MG63 (cell line): ENCODE data around the gene PRKACG. TPM values are rescaled to one million over a fixed set of nuclear protein-coding genes. Genes with fewer than 3 reads are reported as not detected.
A peak's percentile ranks its signal among the peaks of the same experiment; 100 is the strongest.
"Not testable (repeated sequence)": the region's sequence is repeated elsewhere in the genome, so short reads cannot be mapped to it uniquely, and the experiment has no call there.

Experiments
- DNase-seq: peaks from one replicate; pipeline ENCODE4 v3.0.0-alpha.2; 2020
- H3K27me3 ChIP-seq: fragments of 250-450 bp; sonication (Bioruptor Pico); 2 replicates; pipeline ENCODE4 v1.5.1; 2020; ENCODE audit warnings: mild to moderate bottlenecking, moderate library complexity
- H3K36me3 ChIP-seq: fragments of 250-450 bp; sonication (Bioruptor Pico); 2 replicates; pipeline ENCODE4 v1.5.1; 2020; ENCODE audit warnings: mild to moderate bottlenecking, moderate library complexity
- H3K4me3 ChIP-seq: fragments of 250-450 bp; sonication (Bioruptor Pico); 2 replicates; pipeline ENCODE4 v1.5.1; 2020; ENCODE audit warnings: mild to moderate bottlenecking, moderate library complexity
- H3K9me3 ChIP-seq: fragments of 250-450 bp; sonication (Bioruptor Pico); 2 replicates; pipeline ENCODE4 v1.5.1; 2020; ENCODE audit warnings: mild to moderate bottlenecking, moderate library complexity
- total RNA-seq: library from RNA; depleted of rRNA; stranded (reverse); fragments of >200 nt; shearing (Covaris generic); gene quantifications from 2 replicates; pipeline ENCODE4 v1.2.3, GENCODE V29; 2014; ENCODE audit warnings: low replicate concordance; rRNA removed

The PRKACG gene
- total RNA-seq, result not detected in 2 replicates

DNA sequence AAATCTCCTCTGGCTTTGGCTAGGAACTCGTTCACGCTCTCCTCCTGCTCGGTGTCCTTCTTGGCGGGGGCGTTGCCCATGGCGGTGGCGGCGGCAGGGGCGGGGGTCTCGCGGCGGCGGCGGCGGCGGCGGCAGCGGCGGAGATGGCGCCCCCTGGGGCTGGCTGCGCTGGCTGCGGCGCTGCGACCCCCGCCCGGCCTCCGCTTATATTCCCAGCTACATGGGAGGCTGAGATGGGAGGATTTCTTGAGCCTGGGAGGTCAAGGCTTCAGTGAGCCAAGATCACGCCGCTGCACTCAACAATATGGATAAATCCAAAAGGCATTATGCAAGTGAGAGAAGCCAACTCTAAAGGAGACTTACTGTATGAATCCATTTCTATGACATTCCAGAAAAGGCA, at the start of gene PRKACG:
TSS of gene PRKACG (minus strand) at position 101 of the 400 bp plus-strand sequence. CDS start at position 80, 21 bp downstream.
- no peaks in the 10 kb centered on the region for H3K36me3 ChIP-seq
- H3K9me3 ChIP-seq, result no peaks in the 10 kb centered on the region
- H3K27me3 ChIP-seq, result no peaks in the 10 kb centered on the region
- no peak for DNase-seq
- H3K4me3 ChIP-seq, result no peak within 1 kb of the TSS

DNA sequence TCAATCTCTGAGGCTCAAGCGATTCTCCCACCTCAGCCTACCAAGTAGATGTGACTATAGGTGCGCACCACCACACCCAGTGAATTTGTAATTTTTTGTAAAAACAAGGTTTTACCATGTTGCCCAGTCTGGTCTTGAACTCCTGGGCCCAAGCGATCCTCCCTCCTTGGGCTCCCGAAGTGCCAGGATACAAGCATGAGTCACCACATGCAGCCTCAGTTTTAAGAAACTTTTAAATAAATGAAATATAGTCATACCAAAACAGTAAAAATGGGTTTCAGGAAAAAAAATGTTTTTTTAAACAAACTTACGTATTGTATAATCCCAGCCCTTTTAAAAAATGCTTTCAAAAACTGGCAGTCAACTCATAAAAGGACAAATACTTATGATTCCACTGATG, 48.3 kb upstream of the PRKACG start:
- H3K36me3 ChIP-seq, result no peaks in the 10 kb centered on the region
- no peak for DNase-seq
- no peaks in the 10 kb centered on the region for H3K27me3 ChIP-seq
- H3K9me3 ChIP-seq, result no peaks in the 10 kb centered on the region
- H3K4me3 ChIP-seq, result no peak overlapping the region

DNA sequence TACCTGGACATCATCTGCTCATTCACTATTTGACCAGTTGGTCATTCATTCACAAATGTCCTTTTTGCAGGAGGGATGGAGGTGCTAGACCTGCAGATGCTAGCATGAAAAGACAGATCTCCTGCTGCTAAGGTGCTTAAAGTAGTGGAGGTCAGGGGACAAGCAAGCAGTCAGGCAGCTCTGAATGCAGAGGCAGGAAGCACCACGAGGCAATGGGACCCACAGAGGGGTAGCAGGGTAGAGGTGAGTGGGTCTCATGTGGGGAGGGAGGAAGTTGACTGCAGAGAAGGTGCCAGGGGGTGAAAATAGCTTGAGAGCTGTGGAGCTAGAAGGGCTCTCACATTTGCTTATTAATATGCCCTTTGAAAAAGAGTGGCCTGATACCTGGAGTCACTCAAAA, 46.9 kb upstream of the PRKACG start:
- DNase-seq, result no peak
- H3K9me3 ChIP-seq, result no peaks in the 10 kb centered on the region

DNA sequence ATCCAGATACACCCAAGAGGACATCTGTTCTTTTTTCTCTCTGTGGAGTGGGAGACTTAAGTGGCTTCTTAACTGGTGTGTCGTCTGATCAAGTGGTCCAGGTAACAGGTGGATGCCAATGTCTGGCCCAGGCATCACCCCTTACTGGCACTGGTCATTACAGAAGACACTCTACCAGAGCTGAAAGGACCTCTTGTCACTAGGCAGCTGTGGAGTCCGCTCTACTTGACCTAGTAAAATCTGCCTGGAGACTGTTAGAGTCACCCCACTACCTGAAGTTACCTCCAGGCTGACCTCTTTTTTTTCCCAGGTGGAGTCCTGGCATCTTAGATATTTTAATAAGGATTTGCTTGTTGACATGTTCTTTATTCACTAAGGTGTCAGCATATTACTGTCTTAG, 44.2 kb upstream of the PRKACG start:
- Histone ChIP-seq H3K9me3 (no peaks in the 10 kb centered on the region), H3K36me3 (no peaks in the 10 kb centered on the region), H3K4me3 (no peak overlapping the region), H3K27me3 (no peaks in the 10 kb centered on the region)
- DNase-seq, result no peak

More for the DNA sequence above, 46.9 kb upstream of the PRKACG start:
- Histone ChIP-seq H3K27me3 (no peaks in the 10 kb centered on the region), H3K4me3 (no peak overlapping the region), H3K36me3 (no peaks in the 10 kb centered on the region)

DNA sequence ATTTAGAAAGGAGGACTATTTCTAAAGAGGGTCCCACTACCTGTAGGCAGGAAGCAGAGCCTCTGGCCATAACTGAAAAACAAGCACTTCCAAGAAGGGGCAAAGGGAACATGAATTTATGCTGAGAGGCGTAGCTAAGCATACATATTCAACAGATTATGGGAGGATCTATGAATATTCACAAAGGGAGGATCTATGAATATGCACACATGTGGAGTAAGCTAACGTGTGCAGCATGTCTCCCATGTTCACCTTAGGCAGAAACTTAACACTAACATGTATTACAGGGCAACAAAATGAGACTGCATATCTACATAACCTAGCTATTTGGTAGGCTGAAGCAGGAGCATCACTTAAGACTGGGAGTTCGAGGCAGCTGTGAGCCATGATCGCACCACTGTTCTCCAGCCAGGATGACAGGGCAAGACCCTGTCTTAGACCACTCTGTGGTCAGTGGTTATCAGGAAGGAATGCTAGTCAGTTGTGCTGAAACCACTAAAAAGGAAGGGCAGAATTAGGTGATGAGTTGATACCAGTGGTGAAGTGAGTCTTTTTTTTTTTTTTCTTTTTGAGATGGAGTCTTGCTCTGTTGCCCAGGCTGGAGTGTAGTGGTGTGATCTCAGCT, 42.4 kb upstream of the PRKACG start:
- DNase-seq, result no peak
- no peaks in the 10 kb centered on the region for H3K36me3 ChIP-seq
- H3K9me3 ChIP-seq, result no peaks in the 10 kb centered on the region
- H3K4me3 ChIP-seq, result no peak overlapping the region
- H3K27me3 ChIP-seq, result no peaks in the 10 kb centered on the region

DNA sequence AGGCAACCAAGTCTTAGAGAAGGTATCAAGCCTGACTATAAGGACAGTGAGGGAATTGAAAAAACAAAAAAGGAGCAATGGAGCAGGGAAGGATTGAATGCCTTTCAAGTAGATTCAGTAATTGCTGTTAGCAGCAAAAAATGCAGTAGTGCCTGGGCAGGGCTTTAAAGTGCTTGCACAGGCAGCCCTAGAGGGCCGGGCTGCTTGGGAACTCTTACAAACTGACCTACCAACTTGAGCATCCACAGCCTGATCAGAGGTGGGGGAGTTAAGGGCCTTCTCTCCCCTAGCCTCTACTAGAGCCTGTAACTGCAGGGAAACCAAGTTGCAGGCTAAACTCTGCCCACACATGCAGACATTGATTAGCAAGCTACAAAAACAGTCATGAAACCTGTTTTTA, 41.1 kb upstream of the PRKACG start:
- DNase-seq, result no peak
- Histone ChIP-seq H3K9me3 (no peaks in the 10 kb centered on the region), H3K4me3 (no peak overlapping the region), H3K36me3 (no peaks in the 10 kb centered on the region), H3K27me3 (no peaks in the 10 kb centered on the region)

DNA sequence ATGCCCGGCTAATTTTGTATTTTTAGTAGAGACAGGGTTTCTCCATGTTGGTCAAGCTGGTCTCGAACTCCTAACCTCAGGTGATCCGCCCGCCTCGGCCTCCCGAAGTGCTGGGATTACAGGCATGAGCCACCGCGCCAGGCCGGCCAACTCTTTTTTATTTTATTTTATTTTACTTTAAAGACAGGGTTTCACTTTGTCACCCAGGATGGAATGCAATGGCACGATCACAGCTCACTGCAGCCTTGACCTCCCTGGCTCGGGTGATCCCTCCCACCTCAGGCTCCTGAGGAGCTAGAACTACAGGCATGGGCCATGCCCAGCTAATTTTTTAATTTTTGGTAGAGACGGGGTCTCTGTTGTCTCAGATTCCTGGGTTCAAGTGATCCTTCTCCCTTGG, 37.0 kb upstream of the PRKACG start:
- H3K9me3 ChIP-seq, H3K27me3 ChIP-seq, DNase-seq, H3K36me3 ChIP-seq, H3K4me3 ChIP-seq: not testable (repeated sequence)

DNA sequence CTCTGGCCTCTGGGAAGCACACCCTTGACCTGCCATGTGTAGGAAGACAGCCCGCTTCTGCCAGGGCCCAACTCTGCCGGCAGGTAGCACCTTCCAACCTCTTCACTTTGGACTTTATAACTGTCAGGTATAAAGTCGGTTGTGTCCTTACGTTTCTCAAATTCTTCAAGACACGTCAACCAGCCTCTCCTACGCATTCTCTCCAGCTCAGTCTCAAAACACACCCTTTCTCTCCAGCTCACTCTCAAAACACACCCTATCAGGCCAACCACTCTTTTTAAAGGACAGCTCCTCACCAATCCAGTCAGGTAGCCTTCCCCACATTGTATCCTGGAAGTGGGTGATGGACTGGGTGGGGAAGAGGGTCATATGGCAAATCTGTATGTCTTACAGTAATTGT, 35.2 kb upstream of the PRKACG start:
- Histone ChIP-seq H3K36me3 (no peaks in the 10 kb centered on the region), H3K27me3 (no peaks in the 10 kb centered on the region), H3K9me3 (no peaks in the 10 kb centered on the region), H3K4me3 (no peak overlapping the region)
- DNase-seq, result no peak

DNA sequence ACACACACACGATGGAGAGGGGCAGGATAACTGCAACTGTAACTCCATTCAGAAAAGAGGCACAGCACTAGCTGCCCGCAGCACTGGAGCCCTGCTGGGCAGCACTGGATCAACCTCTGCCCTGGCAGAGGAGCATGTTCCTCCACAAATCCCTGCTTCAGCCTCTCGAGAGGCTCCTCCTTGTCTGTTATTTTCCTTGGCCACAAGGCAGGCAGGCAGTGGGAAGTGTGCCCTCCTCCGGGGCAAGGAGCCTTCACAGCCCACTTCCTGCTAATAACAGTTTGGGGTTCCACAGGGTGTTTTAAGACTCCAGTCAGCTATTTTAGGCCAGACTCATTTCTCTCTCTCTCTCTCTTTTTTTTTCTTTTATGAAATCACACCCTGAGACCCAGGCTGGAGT, 33.5 kb upstream of the PRKACG start:
- no peaks in the 10 kb centered on the region for H3K9me3 ChIP-seq
- no peak overlapping the region for H3K4me3 ChIP-seq
- no peaks in the 10 kb centered on the region for H3K36me3 ChIP-seq
- peak; percentile 7 for DNase-seq
- H3K27me3 ChIP-seq, result no peaks in the 10 kb centered on the region

DNA sequence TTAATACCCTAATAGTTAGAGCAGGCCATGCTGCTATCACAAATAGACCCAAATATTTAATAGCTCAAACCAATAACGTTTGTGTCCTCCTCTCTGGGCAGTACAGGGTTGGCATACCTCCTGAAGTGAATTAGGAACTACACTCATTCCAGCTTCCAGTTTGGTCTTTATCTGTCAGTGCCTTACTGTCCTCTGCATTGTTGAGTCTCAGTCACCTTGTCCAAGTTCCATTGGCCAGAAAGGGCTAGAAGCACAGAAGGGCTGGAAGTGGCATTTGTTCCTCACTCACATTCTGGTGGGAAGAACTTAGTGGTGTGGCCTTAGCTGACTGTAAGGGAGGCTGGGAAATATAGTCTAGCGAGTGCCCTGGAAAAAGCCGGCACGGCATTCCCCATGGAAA, 32.8 kb upstream of the PRKACG start:
- no peaks in the 10 kb centered on the region for H3K36me3 ChIP-seq
- DNase-seq, result no peak
- H3K4me3 ChIP-seq, result no peak overlapping the region
- no peaks in the 10 kb centered on the region for H3K9me3 ChIP-seq
- no peaks in the 10 kb centered on the region for H3K27me3 ChIP-seq

DNA sequence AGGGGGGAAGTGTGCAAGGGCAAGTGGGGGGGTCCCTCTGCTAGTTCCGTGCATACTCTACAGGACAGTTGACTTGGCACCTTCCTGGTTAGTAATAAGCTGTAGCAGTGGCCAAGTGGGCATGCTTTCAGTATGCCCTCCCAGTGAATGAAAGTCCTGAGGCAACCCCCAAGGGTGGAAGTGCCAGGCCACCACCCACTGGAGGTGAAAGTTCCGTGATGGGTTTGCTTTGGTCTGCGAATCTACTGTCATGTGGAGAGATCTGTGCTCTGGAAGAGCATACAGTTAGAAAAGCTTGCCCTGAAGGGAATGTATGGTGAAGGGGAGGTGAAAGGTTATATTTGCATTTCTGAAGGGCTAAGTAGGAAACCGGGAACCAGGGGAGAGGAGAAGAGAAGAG, 31.9 kb upstream of the PRKACG start:
- H3K9me3 ChIP-seq, result no peaks in the 10 kb centered on the region
- DNase-seq, result no peak

DNA sequence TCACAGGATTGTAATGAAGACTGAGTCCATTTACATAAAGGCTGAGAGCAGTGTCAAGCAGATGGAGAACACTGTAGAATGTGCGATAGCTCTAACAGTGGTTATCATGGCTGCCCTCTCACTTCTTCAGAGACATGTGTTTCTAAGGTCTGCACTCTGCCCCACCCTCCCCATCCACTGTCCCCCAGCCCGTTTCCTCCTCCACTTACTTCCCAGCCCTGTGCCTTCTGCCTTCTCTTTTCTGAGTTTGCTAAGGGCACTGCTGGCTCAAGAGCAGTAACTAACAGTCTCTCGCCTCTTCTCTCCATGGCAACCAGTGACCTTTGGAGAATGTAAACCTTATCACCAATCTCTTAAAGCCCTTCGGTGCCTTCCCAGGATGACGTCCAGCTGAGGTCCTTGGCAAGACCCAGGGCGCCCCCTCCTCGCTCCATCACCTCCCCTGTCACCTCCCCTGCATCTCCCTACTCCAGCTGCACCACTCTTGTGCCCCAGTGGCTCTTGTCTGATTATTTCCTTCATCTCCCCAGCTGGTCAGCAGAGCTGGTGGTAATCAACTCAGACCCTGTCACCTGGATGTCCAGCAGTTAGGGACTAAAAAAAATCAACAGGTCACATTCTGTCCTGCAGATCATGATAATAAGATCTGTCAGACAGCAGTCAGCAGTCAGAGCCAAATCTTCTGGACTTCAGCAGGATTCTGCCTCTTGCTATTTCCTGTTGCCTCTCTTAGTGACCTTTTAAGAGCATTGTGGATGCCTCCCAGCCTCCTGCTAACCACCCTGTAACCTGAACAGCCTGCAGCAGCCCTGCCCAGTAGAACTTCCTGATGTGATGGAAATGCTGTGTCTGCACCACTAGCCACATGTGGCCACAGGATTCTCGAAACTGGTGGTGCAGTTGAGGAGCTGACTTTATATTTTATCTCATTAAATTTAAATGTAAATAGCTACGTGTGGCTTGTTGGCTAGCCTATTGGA, 30.6 kb upstream of the PRKACG start:
- H3K9me3 ChIP-seq, result no peaks in the 10 kb centered on the region
- H3K36me3 ChIP-seq, result no peaks in the 10 kb centered on the region
- DNase-seq, result no peak
- no peak overlapping the region for H3K4me3 ChIP-seq
- no peaks in the 10 kb centered on the region for H3K27me3 ChIP-seq

More for the DNA sequence above, 31.9 kb upstream of the PRKACG start:
- no peaks in the 10 kb centered on the region for H3K36me3 ChIP-seq
- H3K27me3 ChIP-seq, result no peaks in the 10 kb centered on the region
- no peak overlapping the region for H3K4me3 ChIP-seq

DNA sequence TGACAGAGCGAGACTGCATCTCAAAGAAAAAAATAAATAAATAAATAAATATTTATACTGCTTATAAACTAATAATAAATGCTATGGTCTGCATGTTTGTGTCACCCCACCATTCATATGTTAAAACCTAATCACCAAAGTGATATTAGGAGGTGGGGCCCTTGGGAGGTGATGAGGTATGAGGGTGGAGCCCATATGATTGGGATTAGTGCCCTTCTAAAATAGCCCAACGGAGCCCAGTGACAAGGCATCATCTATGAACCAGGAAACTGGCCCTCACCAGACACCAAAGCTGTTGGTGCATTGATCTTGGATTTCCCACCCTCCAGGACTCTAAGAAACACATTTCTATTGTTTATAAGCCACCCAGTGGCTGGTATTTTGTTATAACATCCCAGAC, 26.7 kb upstream of the PRKACG start:
- H3K4me3 ChIP-seq, result no peak overlapping the region
- no peak for DNase-seq

DNA sequence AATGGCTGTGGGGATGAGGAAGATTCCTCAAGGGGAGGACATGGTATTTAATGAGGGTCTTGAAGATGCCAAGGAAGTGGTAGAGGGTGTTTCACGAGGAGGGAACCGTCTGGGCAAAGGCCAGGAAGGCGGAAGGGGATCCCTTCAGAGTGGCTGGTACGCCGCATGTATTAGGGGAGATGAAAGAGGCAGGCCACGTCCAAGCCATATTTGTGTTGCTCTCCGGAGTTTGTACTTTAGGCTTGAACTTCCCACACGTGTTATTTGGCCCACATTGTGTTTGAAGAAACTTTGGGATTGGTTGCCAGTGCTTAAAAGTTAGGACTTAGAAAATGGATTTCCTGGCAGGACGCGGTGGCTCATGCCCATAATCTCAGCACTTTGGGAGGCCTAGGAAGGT, 22.9 kb upstream of the PRKACG start:
- peak overlapping the region; percentile 77 for H3K4me3 ChIP-seq

More for the DNA sequence above, 26.7 kb upstream of the PRKACG start:
- H3K27me3 ChIP-seq, result no peaks in the 10 kb centered on the region
- H3K36me3 ChIP-seq, result no peaks in the 10 kb centered on the region
- no peaks in the 10 kb centered on the region for H3K9me3 ChIP-seq

DNA sequence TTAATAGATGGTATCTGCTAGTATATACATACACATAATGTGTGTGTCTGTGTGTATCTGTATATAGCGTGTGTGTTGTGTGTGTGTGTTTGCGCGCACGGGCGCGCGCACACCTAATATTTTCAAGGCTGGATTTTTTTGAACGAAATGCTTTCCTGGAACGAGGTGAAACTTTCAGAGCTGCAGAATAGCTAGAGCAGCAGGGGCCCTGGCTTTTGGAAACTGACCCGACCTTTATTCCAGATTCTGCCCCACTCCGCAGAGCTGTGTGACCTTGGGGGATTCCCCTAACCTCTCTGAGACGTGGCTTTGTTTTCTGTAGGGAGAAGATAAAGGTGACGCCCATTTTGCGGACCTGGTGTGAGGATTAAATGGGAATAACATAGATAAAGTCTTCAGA, 22.4 kb upstream of the PRKACG start:
- Histone ChIP-seq H3K27me3 (no peaks in the 10 kb centered on the region), H3K9me3 (no peaks in the 10 kb centered on the region), H3K4me3 (peak overlapping the region; percentile 77), H3K36me3 (no peaks in the 10 kb centered on the region)
- no peak for DNase-seq

More for the DNA sequence above, 22.9 kb upstream of the PRKACG start:
- Histone ChIP-seq H3K36me3 (no peaks in the 10 kb centered on the region), H3K27me3 (no peaks in the 10 kb centered on the region), H3K9me3 (no peaks in the 10 kb centered on the region)
- no peak for DNase-seq

DNA sequence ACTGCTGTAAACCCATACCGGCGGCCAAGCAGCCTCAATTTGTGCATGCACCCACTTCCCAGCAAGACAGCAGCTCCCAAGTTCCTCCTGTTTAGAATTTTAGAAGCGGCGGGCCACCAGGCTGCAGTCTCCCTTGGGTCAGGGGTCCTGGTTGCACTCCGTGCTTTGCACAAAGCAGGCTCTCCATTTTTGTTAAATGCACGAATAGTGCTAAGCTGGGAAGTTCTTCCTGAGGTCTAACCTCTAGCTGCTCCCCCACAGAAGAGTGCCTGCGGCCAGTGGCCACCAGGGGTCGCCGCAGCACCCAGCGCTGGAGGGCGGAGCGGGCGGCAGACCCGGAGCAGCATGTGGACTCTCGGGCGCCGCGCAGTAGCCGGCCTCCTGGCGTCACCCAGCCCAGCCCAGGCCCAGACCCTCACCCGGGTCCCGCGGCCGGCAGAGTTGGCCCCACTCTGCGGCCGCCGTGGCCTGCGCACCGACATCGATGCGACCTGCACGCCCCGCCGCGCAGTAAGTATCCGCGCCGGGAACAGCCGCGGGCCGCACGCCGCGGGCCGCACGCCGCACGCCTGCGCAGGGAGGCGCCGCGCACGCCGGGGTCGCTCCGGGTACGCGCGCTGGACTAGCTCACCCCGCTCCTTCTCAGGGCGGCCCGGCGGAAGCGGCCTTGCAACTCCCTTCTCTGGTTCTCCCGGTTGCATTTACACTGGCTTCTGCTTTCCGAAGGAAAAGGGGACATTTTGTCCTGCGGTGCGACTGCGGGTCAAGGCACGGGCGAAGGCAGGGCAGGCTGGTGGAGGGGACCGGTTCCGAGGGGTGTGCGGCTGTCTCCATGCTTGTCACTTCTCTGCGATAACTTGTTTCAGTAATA, 21.8 kb upstream of the PRKACG start, which contains the start of gene FXN:
TSS of gene FXN (plus strand) at position 315 of the 871 bp plus-strand sequence. CDS start at position 346, 31 bp downstream.
- H3K36me3 ChIP-seq, result no peaks in the 10 kb centered on the region
- H3K9me3 ChIP-seq, result no peaks in the 10 kb centered on the region
- no peaks in the 10 kb centered on the region for H3K27me3 ChIP-seq
- peak; percentile 71 for DNase-seq
- peak within 1 kb of the TSS; percentile 77 for H3K4me3 ChIP-seq

DNA sequence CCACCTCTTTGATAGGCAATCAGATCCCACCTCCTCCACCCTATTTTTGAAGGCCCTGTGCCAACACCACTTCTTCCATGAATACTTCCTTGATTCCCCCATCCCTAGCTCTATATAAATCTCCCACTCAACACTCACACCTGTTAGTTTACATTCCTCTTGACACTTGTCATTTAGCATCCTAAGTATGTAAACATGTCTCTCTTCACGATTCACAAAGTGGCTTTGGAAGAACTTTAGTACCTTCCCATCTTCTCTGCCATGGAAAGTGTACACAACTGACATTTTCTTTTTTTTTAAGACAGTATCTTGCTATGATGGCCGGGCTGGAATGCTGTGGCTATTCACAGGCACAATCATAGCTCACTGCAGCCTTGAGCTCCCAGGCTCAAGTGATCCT, 20.2 kb upstream of the PRKACG start:
- no peaks in the 10 kb centered on the region for H3K27me3 ChIP-seq
- no peak overlapping the region for H3K4me3 ChIP-seq
- no peaks in the 10 kb centered on the region for H3K9me3 ChIP-seq
- H3K36me3 ChIP-seq, result no peaks in the 10 kb centered on the region
- no peak for DNase-seq
